Measurements from ENCODE around the gene ELP1.

DNA sequence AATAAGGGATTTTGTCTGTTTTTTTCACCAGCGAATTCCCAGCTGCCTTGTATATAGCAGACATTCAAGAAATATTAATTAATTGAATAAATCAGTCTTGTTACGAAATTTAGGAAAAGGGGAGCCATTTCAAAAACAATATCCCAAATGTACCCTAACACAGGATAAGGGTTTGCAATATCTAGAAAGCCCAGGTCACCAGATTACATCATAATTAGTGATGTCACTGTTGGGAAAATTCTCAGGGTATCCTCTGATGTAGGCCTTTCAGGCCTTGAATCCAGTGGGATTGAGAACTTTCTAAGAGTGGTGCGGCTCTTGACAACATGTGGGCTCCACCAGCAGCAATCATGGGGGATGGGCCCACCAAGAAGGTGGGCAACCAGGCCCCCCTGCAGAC, 71.9 kb downstream of the ELP1 start, which contains the start of gene ACTL7A:
- TF ChIP-seq MAFK (IDR thresholded peaks at IDR 0.05; ENCODE audit: low read depth, low read length) (no peak), POLR2A (IDR thresholded peaks at IDR 0.05; ENCODE audit: low read depth, low read length) (no peak), NFE2L2 (IDR thresholded peaks at IDR 0.05; ENCODE audit: low read depth, low read length) (no peak)
- TF ChIP-seq, protein P1, sequence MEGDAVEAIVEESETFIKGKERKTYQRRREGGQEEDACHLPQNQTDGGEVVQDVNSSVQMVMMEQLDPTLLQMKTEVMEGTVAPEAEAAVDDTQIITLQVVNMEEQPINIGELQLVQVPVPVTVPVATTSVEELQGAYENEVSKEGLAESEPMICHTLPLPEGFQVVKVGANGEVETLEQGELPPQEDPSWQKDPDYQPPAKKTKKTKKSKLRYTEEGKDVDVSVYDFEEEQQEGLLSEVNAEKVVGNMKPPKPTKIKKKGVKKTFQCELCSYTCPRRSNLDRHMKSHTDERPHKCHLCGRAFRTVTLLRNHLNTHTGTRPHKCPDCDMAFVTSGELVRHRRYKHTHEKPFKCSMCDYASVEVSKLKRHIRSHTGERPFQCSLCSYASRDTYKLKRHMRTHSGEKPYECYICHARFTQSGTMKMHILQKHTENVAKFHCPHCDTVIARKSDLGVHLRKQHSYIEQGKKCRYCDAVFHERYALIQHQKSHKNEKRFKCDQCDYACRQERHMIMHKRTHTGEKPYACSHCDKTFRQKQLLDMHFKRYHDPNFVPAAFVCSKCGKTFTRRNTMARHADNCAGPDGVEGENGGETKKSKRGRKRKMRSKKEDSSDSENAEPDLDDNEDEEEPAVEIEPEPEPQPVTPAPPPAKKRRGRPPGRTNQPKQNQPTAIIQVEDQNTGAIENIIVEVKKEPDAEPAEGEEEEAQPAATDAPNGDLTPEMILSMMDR (conservative IDR thresholded peaks at IDR 0.05; ENCODE audit: low read depth, low read length), result no peak
